HCT116 (cell line): ENCODE measurements around the gene IMPG1.

Experiments used
- CEBPB ChIP-seq: IDR thresholded peaks from 2 replicates; pipeline ENCODE4 v1.6.1; 2012; ENCODE audit warnings: low read depth
- EZH2 ChIP-seq: fragments of 200-600 bp; sonication (generic); IDR thresholded peaks from 2 replicates; pipeline ENCODE4 v1.6.1; 2017; ENCODE audit warnings: antibody characterized with exemption, mixed run types
- EZH2phosphoT487 ChIP-seq: fragments of 200-600 bp; IDR thresholded peaks from 2 replicates; pipeline ENCODE4 v1.6.1; 2018; ENCODE audit warnings: antibody characterized with exemption, borderline replicate concordance
- FOSL1 ChIP-seq: IDR thresholded peaks from 2 replicates; pipeline ENCODE4 v1.6.1; 2012; ENCODE audit warnings: low read depth
- JUND ChIP-seq: IDR thresholded peaks from 2 replicates; pipeline ENCODE4 v1.6.1; 2012
- POLR2A ChIP-seq: IDR thresholded peaks from 2 replicates; pipeline ENCODE4 v1.7.0; 2011; ENCODE audit warnings: borderline replicate concordance; ENCODE audit not compliant: insufficient read depth, insufficient read length; ENCODE audit errors: extremely low read depth
- POLR2AphosphoS5 ChIP-seq: IDR thresholded peaks from 2 replicates; pipeline ENCODE4 v1.6.1; 2011; ENCODE audit warnings: mild to moderate bottlenecking, low read depth, low read length, moderate library complexity
- SP1 ChIP-seq: IDR thresholded peaks from 2 replicates; pipeline ENCODE4 v1.6.1; 2012; ENCODE audit warnings: low read depth
- YY1 ChIP-seq: IDR thresholded peaks from 2 replicates; pipeline ENCODE4 v1.6.1; 2011; ENCODE audit warnings: low read length, low read depth, moderate library complexity, mild to moderate bottlenecking; ENCODE audit not compliant: insufficient replicate concordance; ENCODE audit errors: extremely low read depth
- ZBTB33 ChIP-seq: IDR thresholded peaks from 2 replicates; pipeline ENCODE4 v1.6.1; 2011; ENCODE audit warnings: mild to moderate bottlenecking, low read length, moderate library complexity; ENCODE audit not compliant: insufficient replicate concordance; ENCODE audit errors: extremely low read depth
- ZNF274 ChIP-seq: fragments of 200-500 bp; sonication (Bioruptor generic); IDR thresholded peaks from 2 replicates; pipeline ENCODE4 v1.6.1; 2014; ENCODE audit warnings: mild to moderate bottlenecking, low read depth, low read length, inconsistent platforms
- TF ChIP-seq, protein P1 (sequence below), 3 experiments: fragments of 200-600 bp in 1 of 3; sonication (generic) in 1 of 3; IDR thresholded peaks in 2 of 3; conservative IDR thresholded peaks in 1 of 3; 2 replicates each; pipeline ENCODE4 v1.5.1; 2012 to 2017; ENCODE audit warnings: low read depth in 2 of 3, low read length in 2 of 3, antibody characterized with exemption in 1 of 3, borderline replicate concordance in 1 of 3, control low read depth in 1 of 3, mild to moderate bottlenecking in 1 of 3, mixed read lengths in 1 of 3, mixed run types in 1 of 3, moderate library complexity in 1 of 3; ENCODE audit not compliant: insufficient read depth in 1 of 3

- no peak for TF ChIP-seq ZNF274
- no peak for TF ChIP-seq FOSL1
- no peak for TF ChIP-seq EZH2phosphoT487
- no peak for TF ChIP-seq POLR2A
- no peak for TF ChIP-seq EZH2
- TF ChIP-seq POLR2AphosphoS5, result no peak
- TF ChIP-seq, protein P1, sequence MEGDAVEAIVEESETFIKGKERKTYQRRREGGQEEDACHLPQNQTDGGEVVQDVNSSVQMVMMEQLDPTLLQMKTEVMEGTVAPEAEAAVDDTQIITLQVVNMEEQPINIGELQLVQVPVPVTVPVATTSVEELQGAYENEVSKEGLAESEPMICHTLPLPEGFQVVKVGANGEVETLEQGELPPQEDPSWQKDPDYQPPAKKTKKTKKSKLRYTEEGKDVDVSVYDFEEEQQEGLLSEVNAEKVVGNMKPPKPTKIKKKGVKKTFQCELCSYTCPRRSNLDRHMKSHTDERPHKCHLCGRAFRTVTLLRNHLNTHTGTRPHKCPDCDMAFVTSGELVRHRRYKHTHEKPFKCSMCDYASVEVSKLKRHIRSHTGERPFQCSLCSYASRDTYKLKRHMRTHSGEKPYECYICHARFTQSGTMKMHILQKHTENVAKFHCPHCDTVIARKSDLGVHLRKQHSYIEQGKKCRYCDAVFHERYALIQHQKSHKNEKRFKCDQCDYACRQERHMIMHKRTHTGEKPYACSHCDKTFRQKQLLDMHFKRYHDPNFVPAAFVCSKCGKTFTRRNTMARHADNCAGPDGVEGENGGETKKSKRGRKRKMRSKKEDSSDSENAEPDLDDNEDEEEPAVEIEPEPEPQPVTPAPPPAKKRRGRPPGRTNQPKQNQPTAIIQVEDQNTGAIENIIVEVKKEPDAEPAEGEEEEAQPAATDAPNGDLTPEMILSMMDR (IDR thresholded peaks at IDR 0.05 in 2 of 3, conservative IDR thresholded peaks at IDR 0.05 in 1 of 3; ENCODE audit: borderline replicate concordance in 1 of 3, insufficient read depth in 1 of 3, low read depth in 2 of 3, low read length in 2 of 3), result no peak
- no peak for TF ChIP-seq SP1
- no peak for TF ChIP-seq ZBTB33
- no peak for TF ChIP-seq CEBPB
- TF ChIP-seq YY1, result no peak
- no peak for TF ChIP-seq JUND
Observed at GRCh38 chr6:76072562-76072961, at the start of gene IMPG1.
